KMS-11 (cell line): ENCODE measurements around the gene HS2ST1.
"Not testable (repeated sequence)": the region's sequence is repeated elsewhere in the genome, so short reads cannot be mapped to it uniquely, and the experiment has no call there.

Experiments
- H2AFZ ChIP-seq: fragments of 200-600 bp; sonication (generic); 2 replicates; pipeline ENCODE4 v1.6.1; 2016; ENCODE audit warnings: antibody characterized with exemption, mixed run types, low read depth
- H3K27ac ChIP-seq: fragments of 200-600 bp; sonication (generic); 2 replicates; pipeline ENCODE4 v1.6.1; 2016; ENCODE audit warnings: mild to moderate bottlenecking, mixed run types
- H3K27me3 ChIP-seq: fragments of 200-600 bp; sonication (generic); 2 replicates; pipeline ENCODE4 v1.6.1; 2017; ENCODE audit warnings: mild to moderate bottlenecking, low read depth, mixed run types, moderate library complexity; ENCODE audit not compliant: insufficient read depth
- H3K36me3 ChIP-seq: fragments of 200-600 bp; sonication (generic); 2 replicates; pipeline ENCODE4 v1.6.1; 2017; ENCODE audit warnings: mild to moderate bottlenecking, mixed run types; ENCODE audit not compliant: insufficient read depth
- H3K4me1 ChIP-seq: fragments of 200-600 bp; sonication (generic); 2 replicates; pipeline ENCODE4 v1.6.1; 2016; ENCODE audit warnings: mild to moderate bottlenecking, low read depth, mixed run types; ENCODE audit not compliant: poor library complexity, severe bottlenecking
- H3K4me2 ChIP-seq: fragments of 200-600 bp; sonication (generic); 2 replicates; pipeline ENCODE4 v1.7.0; 2016; ENCODE audit warnings: mild to moderate bottlenecking, mixed run types
- H3K4me3 ChIP-seq: fragments of 200-600 bp; sonication (generic); IDR thresholded peaks from 2 replicates; pipeline ENCODE4 v1.6.1; 2017; ENCODE audit warnings: low read depth, low read length, mixed read lengths; ENCODE audit not compliant: insufficient read depth
- H3K79me2 ChIP-seq: fragments of 200-600 bp; sonication (generic); 2 replicates; pipeline ENCODE4 v1.6.1; 2016; ENCODE audit warnings: low read depth, mixed run types; ENCODE audit not compliant: insufficient read depth
- H3K9ac ChIP-seq: fragments of 200-600 bp; sonication (generic); 2 replicates; pipeline ENCODE4 v1.6.1; 2016; ENCODE audit warnings: mild to moderate bottlenecking, mixed run types
- H4K20me1 ChIP-seq: fragments of 200-600 bp; sonication (generic); 2 replicates; pipeline ENCODE4 v1.6.1; 2016; ENCODE audit warnings: mild to moderate bottlenecking, mixed run types; ENCODE audit not compliant: insufficient read depth
- CTCF ChIP-seq: fragments of 200-600 bp; sonication (generic); conservative IDR thresholded peaks from 2 replicates; pipeline ENCODE4 v1.6.1; 2017; ENCODE audit warnings: low read depth, mild to moderate bottlenecking, antibody characterized with exemption, low read length, moderate library complexity, mixed read lengths

The HS2ST1 gene

DNA sequence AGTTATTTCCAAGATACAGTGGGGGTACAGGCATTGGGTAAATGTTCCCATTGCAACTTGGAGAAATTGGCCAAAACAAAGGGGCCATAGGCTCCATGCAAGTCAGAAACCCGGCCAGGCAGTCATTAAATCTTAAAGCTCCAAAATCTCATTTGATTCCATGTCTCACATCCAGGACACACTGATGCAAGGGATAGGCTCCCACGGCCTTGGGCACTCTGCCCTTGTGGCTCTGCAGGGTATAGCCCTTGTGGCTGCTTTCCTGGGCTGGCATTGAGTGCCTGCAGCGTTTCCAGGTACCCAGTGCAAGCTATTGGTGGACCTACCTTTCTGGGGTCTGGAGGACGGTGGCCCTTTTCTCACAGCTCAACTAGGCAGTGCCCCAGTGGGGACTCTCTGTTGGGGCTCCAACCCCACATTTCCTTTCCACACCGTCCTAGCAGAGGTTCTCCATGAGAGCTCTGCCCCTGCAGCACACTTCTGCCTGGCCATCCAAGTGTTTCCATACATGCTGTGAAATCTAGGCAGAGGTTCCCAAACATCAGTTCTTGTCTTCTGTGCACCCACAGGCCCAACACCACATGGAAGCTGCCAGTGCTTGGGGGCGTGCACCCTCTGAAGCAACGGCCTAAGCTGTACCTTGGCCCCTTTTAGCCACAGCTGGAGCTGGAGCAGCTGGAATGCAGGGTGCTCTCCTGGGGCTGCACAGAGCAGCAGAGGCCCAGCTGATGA lies 67.2 kb downstream of the HS2ST1 start:
- no peak for TF ChIP-seq CTCF
- Histone ChIP-seq H3K4me2 (no peak overlapping the region), H3K79me2 (no peaks in the 10 kb centered on the region)

GRCh38 chr1:86983677-86984076 lies 69.2 kb downstream of the HS2ST1 start:
- H4K20me1 ChIP-seq, H2AFZ ChIP-seq, H3K4me2 ChIP-seq, H3K27ac ChIP-seq, H3K4me1 ChIP-seq, H3K79me2 ChIP-seq, H3K36me3 ChIP-seq, H3K9ac ChIP-seq, H3K4me3 ChIP-seq, H3K27me3 ChIP-seq: not testable (repeated sequence)

More for the DNA sequence above, 67.2 kb downstream of the HS2ST1 start:
- Histone ChIP-seq H3K9ac (no peak overlapping the region), H2AFZ (no peak overlapping the region), H3K36me3 (no peaks in the 10 kb centered on the region), H3K27ac (no peak overlapping the region), H4K20me1 (no peaks in the 10 kb centered on the region), H3K27me3 (no peaks in the 10 kb centered on the region), H3K4me1 (no peaks in the 10 kb centered on the region), H3K4me3 (no peak overlapping the region)

DNA sequence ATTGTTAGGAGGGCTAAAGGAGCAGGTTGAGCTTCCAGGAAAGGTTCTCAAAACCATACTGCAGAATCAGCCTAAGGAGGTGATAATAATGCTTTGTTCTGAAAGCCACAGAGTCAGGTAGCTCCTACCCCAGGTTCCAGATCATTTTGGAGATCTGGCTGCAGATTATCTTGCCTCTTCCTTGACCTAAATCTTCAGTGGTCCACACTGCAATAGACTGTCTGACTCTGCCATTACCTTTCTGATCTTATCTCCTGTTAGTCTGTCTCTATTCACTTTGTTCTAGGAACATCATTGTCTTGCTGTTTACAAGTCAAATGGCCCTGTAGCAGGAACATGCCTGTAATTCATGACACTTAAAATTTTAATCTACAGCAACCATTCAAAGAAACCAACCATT lies 73.0 kb downstream of the HS2ST1 start:
- no peaks in the 10 kb centered on the region for H4K20me1 ChIP-seq
- no peak overlapping the region for H2AFZ ChIP-seq
- H3K4me3 ChIP-seq, result no peak overlapping the region
- H3K36me3 ChIP-seq, result no peaks in the 10 kb centered on the region
- TF ChIP-seq CTCF, result no peak
- no peaks in the 10 kb centered on the region for H3K79me2 ChIP-seq
- no peak overlapping the region for H3K27ac ChIP-seq
- no peak overlapping the region for H3K4me2 ChIP-seq
- no peak overlapping the region for H3K9ac ChIP-seq
- no peaks in the 10 kb centered on the region for H3K4me1 ChIP-seq
- no peaks in the 10 kb centered on the region for H3K27me3 ChIP-seq

- no peaks in the 10 kb centered on the region for H3K27me3 ChIP-seq
- no peak overlapping the region for H2AFZ ChIP-seq
- H3K4me1 ChIP-seq, result no peaks in the 10 kb centered on the region
- H3K4me3 ChIP-seq, result no peak overlapping the region
- H3K4me2 ChIP-seq, result no peak overlapping the region
- H3K27ac ChIP-seq, result no peak overlapping the region
- H3K9ac ChIP-seq, result no peak overlapping the region
- no peak for TF ChIP-seq CTCF
- H3K36me3 ChIP-seq, result no peaks in the 10 kb centered on the region
- no peaks in the 10 kb centered on the region for H4K20me1 ChIP-seq
- no peaks in the 10 kb centered on the region for H3K79me2 ChIP-seq
These were observed 74.4 kb downstream of the HS2ST1 start for GRCh38 chr1:86988835-86989234.

DNA sequence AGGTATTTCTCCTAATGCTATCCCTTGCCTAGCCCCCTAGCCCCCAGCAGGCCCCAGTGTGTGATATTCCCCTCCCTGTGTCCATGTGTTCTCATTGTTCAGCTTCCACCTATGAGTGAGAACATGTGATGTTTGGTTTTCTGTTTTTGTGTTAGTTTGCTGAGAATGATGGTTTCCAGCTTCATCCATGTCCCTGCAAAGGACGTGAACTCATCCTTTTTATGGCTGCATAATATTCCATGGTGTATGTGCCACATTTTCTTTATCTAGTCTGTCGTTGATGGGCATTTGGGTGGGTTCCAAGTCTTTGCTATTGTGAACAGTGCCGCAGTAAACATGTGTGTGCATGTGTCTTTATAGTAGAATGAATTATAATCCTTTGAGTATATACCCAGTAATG lies 75.3 kb downstream of the HS2ST1 start:
- H3K4me3 ChIP-seq, H2AFZ ChIP-seq, H3K36me3 ChIP-seq, H3K27me3 ChIP-seq, H4K20me1 ChIP-seq, H3K4me1 ChIP-seq, H3K27ac ChIP-seq, H3K79me2 ChIP-seq, H3K9ac ChIP-seq, H3K4me2 ChIP-seq: not testable (repeated sequence)
